Urinary bladder (tissue), 4 donors: ENCODE measurements around the gene LPXN. TPM values are rescaled to one million over a fixed set of nuclear protein-coding genes. Genes with fewer than 3 reads are reported as not detected.

ENCODE experiments used
- DNase-seq: peaks from one replicate; pipeline ENCODE4 v3.0.0-alpha.2; 2015; ENCODE audit errors: extremely low spot score
- H3K27ac ChIP-seq: one replicate; pipeline ENCODE4 v1.5.1; 2013; ENCODE audit warnings: low read depth, mild to moderate bottlenecking, moderate library complexity
- H3K36me3 ChIP-seq: one replicate; pipeline ENCODE4 v1.6.1; 2013; ENCODE audit warnings: mild to moderate bottlenecking, moderate library complexity; ENCODE audit not compliant: insufficient read depth
- H3K4me1 ChIP-seq: one replicate; pipeline ENCODE4 v1.6.1; 2013; ENCODE audit warnings: mild to moderate bottlenecking, moderate library complexity; ENCODE audit not compliant: insufficient read depth
- H3K4me3 ChIP-seq: one replicate; pipeline ENCODE4 v1.5.1; 2013; ENCODE audit warnings: low read depth, low read length
- WGBS: extraction: QIAGEN DNeasy Blood & Tissue Kit; methylation state at CpG from one replicate; pipeline ENCODE4 v1.1.7; 2013; 5-methylcytosine and 5-hydroxymethylcytosine counted together
- polyA plus RNA-seq: library from polyadenylated mRNA; stranded (reverse); fragments of 200-250 nt; gene quantifications from one replicate; pipeline ENCODE4 v1.2.3, GENCODE V29; 2013
- total RNA-seq: library from RNA; depleted of rRNA; stranded (reverse); fragments of >200 nt; gene quantifications from one replicate; pipeline ENCODE4 v1.2.3, GENCODE V29; 2014
- donor health status: healthy with polysubstance abuse.
- donor health status: healthy.

LPXN gene
- total and polyA plus RNA-seq, 2 donors, result 5.3 to 7.9 TPM

- no peak overlapping the region for H3K4me3 ChIP-seq
- no peaks in the 10 kb centered on the region for H3K36me3 ChIP-seq
- DNase-seq, result no peak
- WGBS, result 79% methylated on average over 3 of the region's 3 CpGs
- H3K4me1 ChIP-seq, result peaks cover 2% of the 10 kb centered on the region
- H3K27ac ChIP-seq, result no peak overlapping the region
Measured at GRCh38 chr11:58596621-58597020, 21.0 kb upstream of the LPXN start.

GRCh38 chr11:58594826-58595225 is 19.2 kb upstream of the LPXN start:
- Histone ChIP-seq H3K27ac (no peak overlapping the region), H3K36me3 (no peaks in the 10 kb centered on the region), H3K4me1 (peaks cover 2% of the 10 kb centered on the region), H3K4me3 (no peak overlapping the region)
- 65% methylated on average over 4 of the region's 4 CpGs for WGBS
- DNase-seq, result no peak

DNA sequence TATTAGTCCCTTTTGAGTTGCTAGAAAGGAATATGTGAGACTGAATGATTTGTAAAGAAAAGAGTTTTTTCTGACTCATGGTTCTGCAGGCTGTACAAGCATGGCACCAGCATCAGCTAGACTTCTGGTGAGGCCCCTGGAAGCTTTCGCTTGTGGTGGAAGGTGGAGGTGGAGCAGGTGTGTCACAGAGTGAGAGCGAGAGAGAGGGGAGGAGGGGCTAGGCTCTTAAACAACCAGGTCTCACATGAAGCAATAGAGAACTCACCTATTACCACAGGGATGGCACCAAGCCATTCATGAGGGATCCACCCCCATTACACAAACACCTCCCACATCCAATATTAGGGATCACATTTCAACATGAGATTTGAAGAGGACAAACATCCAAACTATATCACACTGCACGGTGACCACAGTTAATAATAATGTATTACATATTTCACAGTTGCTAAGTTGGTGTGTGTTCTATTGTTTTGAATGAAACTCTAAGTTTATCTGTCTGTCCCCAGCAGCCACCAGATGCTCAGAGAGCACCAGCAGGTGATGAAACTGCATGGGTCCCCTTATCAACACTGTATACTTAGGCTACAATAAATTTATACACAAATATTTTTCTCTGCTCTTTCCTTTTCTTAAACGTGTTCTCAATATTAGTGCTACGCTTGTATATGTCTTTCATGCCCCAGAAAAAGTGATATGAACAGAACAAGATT is 17.3 kb upstream of the LPXN start:
- 79% methylated on average over 5 of the region's 5 CpGs for WGBS
- Histone ChIP-seq H3K4me1 (peaks cover 2% of the 10 kb centered on the region), H3K27ac (no peak overlapping the region), H3K4me3 (no peak overlapping the region), H3K36me3 (no peaks in the 10 kb centered on the region)
- DNase-seq, result no peak

DNA sequence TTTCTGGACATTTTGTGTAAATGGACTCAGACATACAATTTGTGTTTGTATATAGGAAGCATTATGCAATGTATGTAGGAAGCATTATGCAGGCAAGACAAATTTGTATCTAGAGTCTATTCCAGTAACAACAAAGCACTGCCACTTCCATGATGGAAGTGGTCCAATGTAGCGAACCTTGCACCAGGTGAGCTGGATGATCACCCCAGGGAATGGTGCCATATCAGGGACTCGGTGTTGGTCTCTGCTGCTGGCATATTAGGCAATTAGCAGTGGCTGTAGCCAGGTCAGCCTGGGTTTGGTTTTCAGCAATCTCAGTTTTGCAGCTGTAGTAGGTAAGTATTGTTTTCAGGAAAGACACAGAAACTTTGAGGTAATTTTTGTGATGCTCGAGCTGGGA is 16.0 kb upstream of the LPXN start:
- H3K4me3 ChIP-seq, result no peak overlapping the region
- H3K4me1 ChIP-seq, result peaks cover 2% of the 10 kb centered on the region
- H3K27ac ChIP-seq, result no peak overlapping the region
- WGBS, result 97% methylated on average over 3 of the region's 3 CpGs
- no peaks in the 10 kb centered on the region for H3K36me3 ChIP-seq
- no peak for DNase-seq

- 85% methylated on average over 2 of the region's 2 CpGs for WGBS
- Histone ChIP-seq H3K4me3 (no peak overlapping the region), H3K4me1 (no peaks in the 10 kb centered on the region), H3K36me3 (no peaks in the 10 kb centered on the region), H3K27ac (no peak overlapping the region)
- no peak for DNase-seq
Measured at GRCh38 chr11:58586998-58587397, 11.3 kb upstream of the LPXN start.

DNA sequence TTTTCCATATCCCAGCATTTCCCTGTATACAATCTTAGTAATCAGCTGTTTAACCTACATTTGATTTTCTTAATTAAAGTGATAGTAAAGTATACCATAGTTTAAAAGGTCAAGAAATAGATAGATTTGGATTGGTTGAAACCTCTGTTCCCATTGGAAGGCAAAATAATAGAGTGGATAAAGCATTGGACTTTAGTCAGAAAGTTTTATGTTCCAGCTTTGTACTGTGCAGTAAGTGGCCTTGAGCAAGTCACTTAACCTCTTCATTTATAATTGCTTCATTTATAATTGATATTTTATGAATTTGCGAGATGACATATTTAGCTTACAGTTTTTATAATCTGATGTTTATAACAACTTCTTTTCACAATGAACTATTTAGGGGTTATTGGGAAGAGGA is 6.8 kb upstream of the LPXN start:
- H3K4me1 ChIP-seq, result no peaks in the 10 kb centered on the region
- no peak overlapping the region for H3K27ac ChIP-seq
- WGBS, result 93% methylated on average over 1 of the region's 1 CpG

GRCh38 chr11:58580311-58580710 is 4.7 kb upstream of the LPXN start:
- no peak overlapping the region for H3K4me3 ChIP-seq
- no peak for DNase-seq
- 16% methylated on average over 2 of the region's 2 CpGs for WGBS
- H3K36me3 ChIP-seq, result no peaks in the 10 kb centered on the region
- H3K27ac ChIP-seq, result peak overlapping the region; percentile 48
- no peaks in the 10 kb centered on the region for H3K4me1 ChIP-seq

More for the DNA sequence above, 6.8 kb upstream of the LPXN start:
- no peak for DNase-seq
- Histone ChIP-seq H3K4me3 (no peak overlapping the region), H3K36me3 (no peaks in the 10 kb centered on the region)

GRCh38 chr11:58579192-58580129 is 3.8 kb upstream of the LPXN start:
- H3K27ac ChIP-seq, result peak overlapping the region; percentile 99
- no peaks in the 10 kb centered on the region for H3K4me1 ChIP-seq
- no peaks in the 10 kb centered on the region for H3K36me3 ChIP-seq
- WGBS, result under 1% methylated on average over 78 of the region's 78 CpGs
- H3K4me3 ChIP-seq, result peak overlapping the region; percentile 98
- peak; percentile 87 for DNase-seq

DNA sequence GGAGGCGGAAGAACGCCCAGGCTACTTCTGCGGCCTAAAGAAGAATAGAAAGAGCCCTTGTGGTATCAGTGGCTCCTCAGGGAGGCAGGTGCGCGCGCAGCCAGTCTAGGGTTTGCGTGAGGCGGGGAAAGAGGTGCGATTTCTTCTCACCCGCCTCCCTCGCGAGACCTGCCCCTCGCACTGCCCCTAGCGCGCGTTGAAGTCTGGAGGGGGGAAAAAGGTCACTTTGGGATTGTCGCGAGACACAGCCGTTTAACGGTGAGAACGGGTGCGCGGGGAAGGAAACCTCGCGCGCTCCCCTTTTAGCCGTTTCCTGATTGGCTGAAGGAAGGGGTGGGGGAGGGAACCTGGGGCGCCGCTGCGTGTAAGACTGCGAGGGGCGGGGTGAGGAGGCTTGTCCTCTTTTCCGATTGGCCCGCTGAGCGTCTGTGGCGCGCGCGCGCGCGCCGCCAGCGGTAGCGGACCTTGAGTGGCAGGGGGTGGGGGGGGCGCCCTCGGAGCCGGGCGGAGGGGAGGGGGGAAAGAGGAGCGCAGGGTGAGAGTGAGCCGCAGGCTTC is 3.1 kb upstream of the LPXN start, which contains the start of gene ZFP91:
TSS of gene ZFP91 (plus strand) at position 429 of the 557 bp plus-strand sequence. CDS start 219 bp downstream, outside the sequence.
- no peaks in the 10 kb centered on the region for H3K4me1 ChIP-seq
- under 1% methylated on average over 49 of the region's 51 CpGs for WGBS
- peak; percentile 97 for DNase-seq
- H3K4me3 ChIP-seq, result peak within 1 kb of the TSS; percentile 98
- H3K36me3 ChIP-seq, result no peaks in the 10 kb centered on the region
- peak within 1 kb of the TSS; percentile 100 for H3K27ac ChIP-seq

- Histone ChIP-seq H3K36me3 (no peaks in the 10 kb centered on the region), H3K4me1 (no peaks in the 10 kb centered on the region), H3K27ac (peak overlapping the region; percentile 100), H3K4me3 (peak overlapping the region; percentile 98)
- peak; percentile 99 for DNase-seq
- under 1% methylated on average over 33 of the region's 33 CpGs for WGBS
Measured at GRCh38 chr11:58578136-58578634, 2.5 kb upstream of the LPXN start.

DNA sequence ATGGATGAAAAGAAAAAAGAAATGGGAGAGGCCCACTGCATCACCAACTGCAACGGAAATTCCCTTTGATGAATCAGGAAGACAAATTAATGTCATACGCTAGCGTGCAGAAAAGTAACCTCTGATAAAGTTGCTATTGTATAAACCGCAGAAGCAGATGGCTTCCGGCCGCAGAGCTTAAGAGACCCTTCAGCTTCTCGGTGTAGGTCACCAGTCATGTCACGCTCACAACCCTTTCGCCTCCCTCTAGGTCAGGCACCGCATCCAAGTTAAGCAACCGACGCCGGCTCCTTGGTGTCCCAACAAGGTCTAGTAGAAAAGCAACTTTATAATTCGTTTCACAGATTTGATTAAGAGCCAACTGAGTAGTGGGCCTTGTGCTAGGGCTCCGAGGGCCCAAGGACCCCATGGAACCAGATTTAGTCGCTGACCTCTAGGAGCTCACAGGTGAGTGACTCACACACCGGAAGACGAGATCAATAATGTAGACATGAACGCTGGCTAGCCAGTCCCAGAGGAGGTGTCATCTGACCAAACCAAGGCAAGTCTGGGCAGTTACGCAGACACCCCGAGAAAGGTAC is 2.0 kb upstream of the LPXN start:
- under 1% methylated on average over 21 of the region's 21 CpGs for WGBS
- no peaks in the 10 kb centered on the region for H3K36me3 ChIP-seq
- no peaks in the 10 kb centered on the region for H3K4me1 ChIP-seq
- H3K27ac ChIP-seq, result peak overlapping the region; percentile 98
- H3K4me3 ChIP-seq, result peak overlapping the region; percentile 58
- no peak for DNase-seq

DNA sequence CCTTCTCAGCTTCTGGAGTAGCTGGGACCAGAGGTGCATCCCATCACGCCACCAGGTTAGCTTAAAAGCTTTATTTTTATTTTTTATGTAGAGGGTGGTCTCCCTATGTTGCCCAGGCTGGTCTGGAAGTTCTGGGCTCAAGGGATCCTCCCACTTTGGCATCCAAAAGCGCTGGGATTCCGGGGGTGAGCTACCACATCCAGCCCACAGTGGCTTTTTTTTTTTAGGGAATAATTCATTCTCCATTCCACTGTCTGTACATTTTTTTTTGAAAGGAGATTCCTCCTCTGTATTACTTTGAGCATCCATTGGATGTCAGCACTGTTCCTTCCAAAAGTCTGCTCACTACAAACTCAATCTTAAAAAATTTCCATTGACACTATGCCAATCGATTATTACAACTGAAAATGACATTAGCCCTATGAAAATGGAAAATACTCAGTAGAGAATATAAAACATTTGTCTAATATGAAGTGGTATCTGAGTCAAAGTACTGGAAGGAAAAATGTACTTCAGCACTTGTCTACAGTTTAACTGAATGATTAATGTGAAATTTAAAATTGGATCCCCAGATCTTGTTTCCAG is 1.3 kb upstream of the LPXN start:
- Histone ChIP-seq H3K4me1 (no peaks in the 10 kb centered on the region), H3K36me3 (no peaks in the 10 kb centered on the region), H3K4me3 (peak overlapping the region; percentile 58), H3K27ac (peak overlapping the region; percentile 98)
- no peak for DNase-seq
- WGBS, result 31% methylated on average over 4 of the region's 4 CpGs

- DNase-seq, result no peak
- peak overlapping the region; percentile 64 for H3K27ac ChIP-seq
- peak overlapping the region; percentile 12 for H3K4me3 ChIP-seq
- peaks cover 2% of the 10 kb centered on the region for H3K36me3 ChIP-seq
- H3K4me1 ChIP-seq, result no peaks in the 10 kb centered on the region
Measured at GRCh38 chr11:58574881-58575280, 775 bp downstream of the LPXN start.
